Neural cell (in vitro differentiated cells): ENCODE results near the gene TNFRSF19. TPM values are rescaled to one million over a fixed set of nuclear protein-coding genes. Genes with fewer than 3 reads are reported as not detected.

Source experiments
- H2AFZ ChIP-seq: fragments of 200-600, 300-800 bp; sonication (generic), shearing (Covaris generic); 2 replicates; pipeline ENCODE4 v1.6.0; 2014; ENCODE audit warnings: low read depth, mild to moderate bottlenecking, antibody characterized with exemption, low read length, moderate library complexity
- H3F3A ChIP-seq: fragments of 200-600 bp; shearing (Covaris generic); 2 replicates; pipeline ENCODE4 v1.6.1; 2016; ENCODE audit warnings: mild to moderate bottlenecking, moderate library complexity, mixed read lengths, antibody characterized with exemption, low read length; ENCODE audit not compliant: insufficient read depth, poor library complexity, severe bottlenecking
- H3K27ac ChIP-seq: fragments of 200-600, 300-800 bp; sonication (generic), shearing (Covaris generic); 2 replicates; pipeline ENCODE4 v1.5.1; 2014; ENCODE audit warnings: mild to moderate bottlenecking, low read length, moderate library complexity
- H3K27me3 ChIP-seq: fragments of 300-800, 200-600 bp; sonication (generic), shearing (Covaris generic); 2 replicates; pipeline ENCODE4 v1.6.0; 2014; ENCODE audit warnings: mild to moderate bottlenecking, low read depth, low read length, moderate library complexity; ENCODE audit not compliant: insufficient read depth
- H3K36me3 ChIP-seq: fragments of 300-800, 200-600 bp; sonication (generic), shearing (Covaris generic); 2 replicates; pipeline ENCODE4 v1.5.1; 2014; ENCODE audit warnings: mild to moderate bottlenecking, antibody characterized with exemption, low read length, moderate library complexity; ENCODE audit not compliant: insufficient read depth
- H3K4me2 ChIP-seq: fragments of 300-800, 200-600 bp; sonication (generic), shearing (Covaris generic); 2 replicates; pipeline ENCODE4 v1.6.0; 2014; ENCODE audit warnings: mild to moderate bottlenecking, low read length
- H3K4me3 ChIP-seq: fragments of 300-800, 200-600 bp; sonication (generic), shearing (Covaris generic); 2 replicates; pipeline ENCODE4 v1.5.1; 2014; ENCODE audit warnings: mild to moderate bottlenecking, low read length, moderate library complexity
- H3K79me2 ChIP-seq: fragments of 200-600 bp; shearing (Covaris generic); replicated peaks from 2 replicates; pipeline ENCODE4 v1.6.0; 2014; ENCODE audit warnings: mild to moderate bottlenecking, low read length, moderate library complexity; ENCODE audit not compliant: insufficient read depth
- H3K9ac ChIP-seq: fragments of 300-800, 200-600 bp; sonication (generic), shearing (Covaris generic); 2 replicates; pipeline ENCODE4 v1.6.1; 2016; ENCODE audit warnings: mild to moderate bottlenecking, low read length, mixed read lengths
- H3K9me2 ChIP-seq: fragments of 200-600 bp; shearing (Covaris generic); 2 replicates; pipeline ENCODE4 v1.6.1; 2016; ENCODE audit warnings: mild to moderate bottlenecking, low read length, mixed read lengths; ENCODE audit not compliant: insufficient read depth
- H3K9me3 ChIP-seq: fragments of 200-600, 300-800 bp; sonication (generic), shearing (Covaris generic); 2 replicates; pipeline ENCODE4 v1.6.1; 2016; ENCODE audit warnings: mild to moderate bottlenecking, mixed run types, low read length, moderate library complexity, mixed read lengths
- H4K20me1 ChIP-seq: fragments of 200-600 bp; shearing (Covaris generic); 2 replicates; pipeline ENCODE4 v1.6.1; 2016; ENCODE audit warnings: mild to moderate bottlenecking, mixed run types; ENCODE audit not compliant: insufficient read depth
- CTCF ChIP-seq: fragments of 450-650 bp; IDR thresholded peaks from 2 replicates; pipeline ENCODE4 v1.5.1; 2014; ENCODE audit warnings: antibody characterized with exemption, mild to moderate bottlenecking, moderate library complexity; ENCODE audit not compliant: poor library complexity, severe bottlenecking
- EP300 ChIP-seq: fragments of 450-650 bp; conservative IDR thresholded peaks from 2 replicates; pipeline ENCODE4 v1.6.1; 2014; ENCODE audit warnings: antibody characterized with exemption, mild to moderate bottlenecking, moderate library complexity; ENCODE audit not compliant: poor library complexity, severe bottlenecking
- EZH2 ChIP-seq: fragments of 200-600, 300-800 bp; shearing (Covaris generic), sonication (generic); IDR thresholded peaks from 2 replicates; pipeline ENCODE4 v1.6.1; 2014; ENCODE audit warnings: antibody characterized with exemption, low read length, borderline replicate concordance, mild to moderate bottlenecking; ENCODE audit not compliant: insufficient read depth, poor library complexity, severe bottlenecking
- MXI1 ChIP-seq: fragments of 450-650 bp; conservative IDR thresholded peaks from 2 replicates; pipeline ENCODE4 v1.6.1; 2014; ENCODE audit warnings: antibody characterized with exemption, mild to moderate bottlenecking; ENCODE audit not compliant: poor library complexity, severe bottlenecking
- POLR2AphosphoS5 ChIP-seq: IDR thresholded peaks from 2 replicates; pipeline ENCODE4 v1.6.1; 2012
- RAD21 ChIP-seq: fragments of 450-650 bp; conservative IDR thresholded peaks from 2 replicates; pipeline ENCODE4 v1.6.1; 2014; ENCODE audit warnings: antibody characterized with exemption, mild to moderate bottlenecking, moderate library complexity
- REST ChIP-seq: IDR thresholded peaks from 2 replicates; pipeline ENCODE4 v1.6.1; 2012; ENCODE audit warnings: borderline replicate concordance
- SMC3 ChIP-seq: fragments of 450-650 bp; conservative IDR thresholded peaks from 2 replicates; pipeline ENCODE4 v1.6.1; 2014; ENCODE audit warnings: antibody characterized with exemption, mild to moderate bottlenecking, moderate library complexity; ENCODE audit not compliant: poor library complexity
- TAF1 ChIP-seq: IDR thresholded peaks from 2 replicates; pipeline ENCODE4 v1.6.1; 2012; ENCODE audit warnings: low read depth
- polyA plus RNA-seq: library from polyadenylated mRNA; depleted of rRNA; stranded (reverse); fragments of >200 nt; gene quantifications from 2 replicates; pipeline ENCODE4 v1.2.3, GENCODE V29; 2014

Gene TNFRSF19
- polyA plus RNA-seq, 1 donor from 2014 or later = 3.3 TPM

- Histone ChIP-seq H2AFZ (no peak overlapping the region), H3K9me2 (no peaks in the 10 kb centered on the region), H3K4me2 (no peak overlapping the region), H3K9ac (no peak overlapping the region), H3K27me3 (no peaks in the 10 kb centered on the region), H3K36me3 (no peaks in the 10 kb centered on the region), H3K27ac (no peak overlapping the region), H3K9me3 (no peaks in the 10 kb centered on the region), H3K4me3 (no peak overlapping the region), H3K79me2 (no peaks in the 10 kb centered on the region), H3F3A (no peaks in the 10 kb centered on the region), H4K20me1 (no peaks in the 10 kb centered on the region)
- TF ChIP-seq RAD21 = no peak
- no peak for TF ChIP-seq REST
- TF ChIP-seq MXI1 = no peak
- no peak for TF ChIP-seq EP300
- TF ChIP-seq POLR2AphosphoS5 = no peak
- TF ChIP-seq EZH2 = no peak
- TF ChIP-seq SMC3 = no peak
- no peak for TF ChIP-seq CTCF
- no peak for TF ChIP-seq TAF1
These were observed 61.3 kb downstream of the TNFRSF19 start for GRCh38 chr13:23631311-23632047.

GRCh38 chr13:23632048-23632582, 61.9 kb downstream of the TNFRSF19 start:
- Histone ChIP-seq H3K9me2 (no peaks in the 10 kb centered on the region), H3K4me3 (no peak overlapping the region), H3K27me3 (no peaks in the 10 kb centered on the region), H3K9ac (no peak overlapping the region), H3F3A (no peaks in the 10 kb centered on the region), H3K27ac (no peak overlapping the region), H3K9me3 (no peaks in the 10 kb centered on the region), H2AFZ (no peak overlapping the region), H3K4me2 (no peak overlapping the region), H3K36me3 (no peaks in the 10 kb centered on the region), H4K20me1 (no peaks in the 10 kb centered on the region), H3K79me2 (no peaks in the 10 kb centered on the region)
- no peak for TF ChIP-seq SMC3
- no peak for TF ChIP-seq POLR2AphosphoS5
- TF ChIP-seq REST = no peak
- no peak for TF ChIP-seq RAD21
- no peak for TF ChIP-seq EZH2
- no peak for TF ChIP-seq TAF1
- TF ChIP-seq MXI1 = no peak
- no peak for TF ChIP-seq CTCF
- TF ChIP-seq EP300 = no peak
